CD4-positive, alpha-beta T cell (primary cell): Measurements from ENCODE around the gene CHMP3. TPM values are rescaled to one million over a fixed set of nuclear protein-coding genes. Genes with fewer than 3 reads are reported as not detected.

ENCODE experiments used
- ATAC-seq: fragments of 200-7000 bp; cut with Tn5 transposase; one replicate; pipeline ENCODE4 v1.10.0; 2022; ENCODE audit warnings: mild to moderate bottlenecking; ENCODE audit not compliant: poor library complexity
- CTCF ChIA-PET: fragments of 350-600 bp; sonication (Branson Sonifier 250); formaldehyde crosslinking; loops from one replicate; lab custom pipeline; 2021; ENCODE audit warnings: antibody characterized with exemption, inconsistent platforms; lab: Charles Lee
- POLR2A ChIA-PET: fragments of 350-600 bp; sonication (Branson Sonifier 250); formaldehyde crosslinking; loops from one replicate; lab custom pipeline; 2021; ENCODE audit warnings: antibody characterized with exemption, inconsistent platforms; lab: Charles Lee
- DNase-seq, 14 experiments: peaks; one replicate each; pipeline ENCODE4 v3.0.0-alpha.2; 2013 to 2020; ENCODE audit warnings: mixed read lengths in 2 of 14
- H3K27ac ChIP-seq, 2 donors: one replicate each; pipeline versions ENCODE4 v1.5.1 to v1.7.0; 2013; ENCODE audit warnings: low read length in 2 of 2, low read depth in 1 of 2, mild to moderate bottlenecking in 1 of 2
- H3K27me3 ChIP-seq, 2 experiments: 1 replicate in 1 of 2; 2 replicates in 1 of 2; pipeline versions ENCODE4 v1.6.1 to v1.7.0; 2013; ENCODE audit warnings: low read length in 2 of 2, control low read depth in 1 of 2, mild to moderate bottlenecking in 1 of 2, moderate library complexity in 1 of 2; ENCODE audit not compliant: insufficient read depth in 2 of 2, control insufficient read depth in 1 of 2
- H3K36me3 ChIP-seq: one replicate; pipeline ENCODE4 v1.6.1; 2013; ENCODE audit warnings: low read length, control low read depth; ENCODE audit not compliant: insufficient read depth
- H3K4me1 ChIP-seq: one replicate; pipeline ENCODE4 v1.6.1; 2013; ENCODE audit warnings: low read length, control low read depth; ENCODE audit not compliant: insufficient read depth
- H3K4me3 ChIP-seq: one replicate; pipeline ENCODE4 v1.5.1; 2013; ENCODE audit warnings: mild to moderate bottlenecking, low read length, moderate library complexity
- H3K9me3 ChIP-seq, 2 experiments: 1 replicate in 1 of 2; 2 replicates in 1 of 2; pipeline versions ENCODE4 v1.6.1 to v1.7.0; 2013; ENCODE audit warnings: low read length in 2 of 2, mild to moderate bottlenecking in 2 of 2, control low read depth in 1 of 2, moderate library complexity in 1 of 2; ENCODE audit not compliant: control insufficient read depth in 1 of 2, insufficient read depth in 1 of 2
- H3K27ac Mint-ChIP-seq: one replicate; pipeline ENCODE4 v1.8.0; 2020; ENCODE audit warnings: mixed read lengths
- H3K27me3 Mint-ChIP-seq: one replicate; pipeline ENCODE4 v1.8.0; 2021; ENCODE audit warnings: mixed read lengths
- H3K36me3 Mint-ChIP-seq: one replicate; pipeline ENCODE4 v1.8.0; 2021; ENCODE audit warnings: low read depth, mixed read lengths
- H3K4me1 Mint-ChIP-seq: one replicate; pipeline ENCODE4 v1.8.0; 2021; ENCODE audit warnings: low read depth, mixed read lengths
- H3K4me3 Mint-ChIP-seq: one replicate; pipeline ENCODE4 v1.8.0; 2020; ENCODE audit warnings: mild to moderate bottlenecking, mixed read lengths
- H3K9me3 Mint-ChIP-seq: one replicate; pipeline ENCODE4 v1.8.0; 2020; ENCODE audit warnings: mixed read lengths
- CTCF ChIP-seq: fragments of 200-600 bp; IDR thresholded peaks from one replicate; pipeline ENCODE4 v1.8.0; 2022; ENCODE audit warnings: antibody characterized with exemption, mild to moderate bottlenecking
- intact Hi-C, 2 experiments: fragments of 100-400 bp; cut with DNase I in 1 of 2; cut with micrococcal nuclease in 1 of 2; formaldehyde crosslinking; loops; one replicate each; pipeline versions ENCODE4 v1.15.1 to v1.9.0; 2023 to 2025; cut with DNase I, micrococcal nuclease
- total RNA-seq, 174 experiments: library from RNA in 2 of 174; stranded (reverse) in 2 of 174; gene quantifications; one replicate each; pipeline ENCODE4 v1.2.3 and lab custom pipeline; 2021 to 2026

Gene CHMP3
- total RNA-seq, 2 experiments from 2014 or later = 61.7 to 65.3 TPM

GRCh38 chr2:86453836-86454235 is 109.4 kb downstream of the CHMP3 start:
- H3K36me3 ChIP-seq = peaks cover 89% of the 10 kb centered on the region
- intact Hi-C loops = loop anchor here in 1 of 2 experiments (10.0 kb wide), 1 partner anchor 319 kb away; no protein-coding TSS in a partner anchor
- Mint-ChIP-seq H3K9me3 (no peaks in the 10 kb centered on the region), H3K36me3 (peaks cover 99% of the 10 kb centered on the region), H3K4me3 (no peak overlapping the region), H3K27me3 (no peaks in the 10 kb centered on the region), H3K27ac (no peak overlapping the region), H3K4me1 (peaks cover 50% of the 10 kb centered on the region)
- ATAC-seq = no peak
- H3K27ac ChIP-seq = no peak overlapping the region
- H3K4me1 ChIP-seq = no peaks in the 10 kb centered on the region
- no peaks in the 10 kb centered on the region for H3K27me3 ChIP-seq
- no peak overlapping the region for H3K4me3 ChIP-seq
- H3K9me3 ChIP-seq = no peaks in the 10 kb centered on the region
- DNase-seq = no peak
- no peak for TF ChIP-seq CTCF
- ChIA-PET POLR2A (interaction anchor here (1.4 to 4.3 kb wide), 2 partner anchors 12 to 15 kb away, joined by 4 to 41 read pairs; partner anchors contain the start of gene KDM3A), CTCF (no interaction called here)

Other genes starting within 250 kb of the CHMP3 start
- gene REEP1, start 225.8 kb downstream of the CHMP3 start, total RNA-seq = not detected
- 100 to 1,000 TPM; 205 to 207 TPM for gene KDM3A, start 122.1 kb downstream of the CHMP3 start, total RNA-seq
- 100 to 1,000 TPM; 124 to 130 TPM for gene RNF103, start 60.4 kb upstream of the CHMP3 start, total RNA-seq
- gene RMND5A, start 156.8 kb upstream of the CHMP3 start, total RNA-seq = 10 to 100 TPM; 20.5 to 21.4 TPM
- gene CD8A, start 227.5 kb upstream of the CHMP3 start, total RNA-seq = 1 to 10 TPM; 1.3 to 2.1 TPM